IMR-90 (cell line): ENCODE results near the gene SCCPDH. TPM values are rescaled to one million over a fixed set of nuclear protein-coding genes. Genes with fewer than 3 reads are reported as not detected.

ENCODE experiments used
- ATAC-seq: fragments of 200-7000 bp; cut with Tn5 transposase; 2 replicates; pipeline ENCODE4 v1.9.1; 2020; ENCODE audit warnings: low read depth, mild to moderate bottlenecking, moderate library complexity
- BruUV-seq: library from RNA; stranded (reverse); fragments of 400-500 nt; replicated peaks from 2 replicates; lab custom pipeline; 2021; lab: Mats Ljungman, UMichigan
- CTCF ChIA-PET: fragments of 300-600 bp; formaldehyde crosslinking; extraction: SDS; loops from one replicate; lab custom pipeline; 2021; ENCODE audit warnings: antibody characterized with exemption; lab: Yijun Ruan, JAX
- POLR2A ChIA-PET: fragments of 300-600 bp; sonication (Branson Sonifier 250); formaldehyde crosslinking; loops from one replicate; lab custom pipeline; 2022; ENCODE audit warnings: antibody characterized with exemption; ENCODE audit not compliant: unreplicated experiment; lab: Charles Lee
- DNase-seq: peaks from one replicate; pipeline ENCODE4 v3.0.0; 2013
- H2AFZ ChIP-seq: replicated peaks from 2 replicates; pipeline ENCODE3; 2013; ENCODE audit warnings: low read length, mild to moderate bottlenecking; ENCODE audit not compliant: poor library complexity
- H2AK5ac ChIP-seq: 2 replicates; pipeline ENCODE4 v1.6.1; 2013; ENCODE audit warnings: low read depth, low read length, inconsistent platforms
- H2AK9ac ChIP-seq: replicated peaks from 2 replicates; pipeline ENCODE3; 2013; ENCODE audit warnings: mild to moderate bottlenecking, low read depth, low read length, moderate library complexity; ENCODE audit not compliant: poor library complexity
- H2BK120ac ChIP-seq: 2 replicates; pipeline ENCODE4 v1.6.1; 2013; ENCODE audit warnings: low read depth, low read length, inconsistent platforms
- H2BK15ac ChIP-seq: 3 replicates; pipeline ENCODE4 v1.6.1; 2013; ENCODE audit warnings: low read depth, low read length, inconsistent platforms
- H2BK20ac ChIP-seq: 2 replicates; pipeline ENCODE4 v1.6.1; 2013; ENCODE audit warnings: low read depth, mild to moderate bottlenecking, inconsistent platforms, low read length, moderate library complexity
- H2BK5ac ChIP-seq: 2 replicates; pipeline ENCODE4 v1.6.1; 2013; ENCODE audit warnings: mild to moderate bottlenecking, low read depth, low read length, inconsistent platforms; ENCODE audit not compliant: poor library complexity, severe bottlenecking
- H3K14ac ChIP-seq: replicated peaks from 2 replicates; pipeline ENCODE4 v1.6.1; 2013; ENCODE audit warnings: low read depth, low read length, inconsistent platforms
- H3K18ac ChIP-seq: 2 replicates; pipeline ENCODE4 v1.6.1; 2013; ENCODE audit warnings: low read depth, low read length, control low read depth
- H3K23ac ChIP-seq: 2 replicates; pipeline ENCODE4 v1.6.1; 2013; ENCODE audit warnings: low read depth, low read length, inconsistent platforms
- H3K27ac ChIP-seq: 2 replicates; pipeline ENCODE4 v1.5.1; 2013; ENCODE audit warnings: mild to moderate bottlenecking, control low read depth, low read length; ENCODE audit not compliant: insufficient read depth
- H3K27me3 ChIP-seq: 2 replicates; pipeline ENCODE4 v1.6.1; 2013; ENCODE audit warnings: low read length; ENCODE audit not compliant: control insufficient read depth, insufficient read depth
- H3K36me3 ChIP-seq: 2 replicates; pipeline ENCODE4 v1.6.1; 2013; ENCODE audit warnings: low read length, mixed read lengths; ENCODE audit not compliant: control insufficient read depth, insufficient read depth
- H3K4ac ChIP-seq: 2 replicates; pipeline ENCODE4 v1.6.1; 2013; ENCODE audit warnings: low read depth, low read length, inconsistent platforms
- H3K4me1 ChIP-seq: 2 replicates; pipeline ENCODE4 v1.6.1; 2013; ENCODE audit warnings: low read length, mixed read lengths; ENCODE audit not compliant: control insufficient read depth, insufficient read depth
- H3K4me2 ChIP-seq: 2 replicates; pipeline ENCODE4 v1.6.1; 2013; ENCODE audit warnings: low read depth, mild to moderate bottlenecking, control low read depth, low read length, moderate library complexity
- H3K4me3 ChIP-seq: 2 replicates; pipeline ENCODE4 v1.5.1; 2013; ENCODE audit warnings: low read depth, mild to moderate bottlenecking, control low read depth, low read length, moderate library complexity; ENCODE audit not compliant: insufficient read depth
- H3K56ac ChIP-seq: 2 replicates; pipeline ENCODE4 v1.6.1; 2013; ENCODE audit warnings: low read length, inconsistent platforms; ENCODE audit not compliant: insufficient read depth; ENCODE audit errors: extremely low read depth
- H3K79me1 ChIP-seq, 2 experiments: 2 replicates each; pipeline ENCODE4 v1.6.1; 2013; ENCODE audit warnings: low read length in 2 of 2, inconsistent platforms in 1 of 2, low read depth in 1 of 2
- H3K9ac ChIP-seq: 2 replicates; pipeline ENCODE4 v1.6.1; 2013; ENCODE audit warnings: low read depth, low read length, control low read depth
- H3K9me1 ChIP-seq: 2 replicates; pipeline ENCODE4 v1.6.1; 2013; ENCODE audit warnings: low read length, inconsistent platforms; ENCODE audit not compliant: insufficient read depth
- H3K9me3 ChIP-seq: 2 replicates; pipeline ENCODE4 v1.6.1; 2013; ENCODE audit warnings: low read length; ENCODE audit not compliant: control insufficient read depth, insufficient read depth
- H4K20me1 ChIP-seq: 2 replicates; pipeline ENCODE4 v1.6.1; 2013; ENCODE audit warnings: low read length, inconsistent platforms; ENCODE audit not compliant: insufficient read depth
- H4K5ac ChIP-seq: 2 replicates; pipeline ENCODE4 v1.6.1; 2013; ENCODE audit warnings: mild to moderate bottlenecking, low read depth, low read length, control low read depth
- H4K8ac ChIP-seq, 2 experiments: 2 replicates each; pipeline ENCODE4 v1.6.1; 2013; ENCODE audit warnings: low read depth in 2 of 2, low read length in 2 of 2, control low read depth in 1 of 2, inconsistent platforms in 1 of 2
- H4K91ac ChIP-seq: 2 replicates; pipeline ENCODE4 v1.6.1; 2013; ENCODE audit warnings: low read depth, low read length, inconsistent platforms; ENCODE audit not compliant: insufficient read depth
- BHLHE40 ChIP-seq: fragments of 150-350 bp; IDR thresholded peaks from 2 replicates; pipeline ENCODE4 v1.6.1; 2016; ENCODE audit warnings: mild to moderate bottlenecking, low read depth, low read length
- CEBPB ChIP-seq: IDR thresholded peaks from 2 replicates; pipeline ENCODE4 v1.6.1; 2012; ENCODE audit warnings: low read depth, low read length, improper control_type of control experiment
- CHD1 ChIP-seq: IDR thresholded peaks from 2 replicates; pipeline ENCODE4 v1.6.1; 2012; ENCODE audit warnings: low read depth, low read length, improper control_type of control experiment
- CTCF ChIP-seq: conservative IDR thresholded peaks from 2 replicates; pipeline ENCODE4 v1.5.1; 2012; ENCODE audit warnings: mild to moderate bottlenecking, low read depth, low read length, improper control_type of control experiment
- ELK1 ChIP-seq: fragments of 150-350 bp; IDR thresholded peaks from 2 replicates; pipeline ENCODE4 v1.6.1; 2016; ENCODE audit warnings: low read depth, mild to moderate bottlenecking, low read length, moderate library complexity, borderline replicate concordance
- FOS ChIP-seq: fragments of 150-350 bp; IDR thresholded peaks from 2 replicates; pipeline ENCODE4 v1.6.1; 2016; ENCODE audit warnings: low read depth, low read length
- MAFK ChIP-seq: IDR thresholded peaks from 2 replicates; pipeline ENCODE4 v1.6.1; 2012; ENCODE audit warnings: low read depth, low read length, improper control_type of control experiment
- MAZ ChIP-seq: IDR thresholded peaks from 2 replicates; pipeline ENCODE4 v1.6.1; 2012; ENCODE audit warnings: low read depth, mild to moderate bottlenecking, low read length, improper control_type of control experiment, moderate library complexity, borderline replicate concordance
- MXI1 ChIP-seq: IDR thresholded peaks from 2 replicates; pipeline ENCODE4 v1.6.1; 2012; ENCODE audit warnings: low read depth, mild to moderate bottlenecking, low read length, moderate library complexity, borderline replicate concordance
- NFE2L2 ChIP-seq: fragments of 150-350 bp; IDR thresholded peaks from 2 replicates; pipeline ENCODE4 v1.6.1; 2016; ENCODE audit warnings: low read depth, mild to moderate bottlenecking, low read length
- POLR2A ChIP-seq: IDR thresholded peaks from 2 replicates; pipeline ENCODE4 v1.6.1; 2012; ENCODE audit warnings: mild to moderate bottlenecking, low read depth, low read length
- RCOR1 ChIP-seq: IDR thresholded peaks from 2 replicates; pipeline ENCODE4 v1.6.1; 2012; ENCODE audit warnings: mild to moderate bottlenecking, low read length, improper control_type of control experiment; ENCODE audit not compliant: insufficient replicate concordance
- RFX5 ChIP-seq: IDR thresholded peaks from 2 replicates; pipeline ENCODE4 v1.8.0; 2012; ENCODE audit warnings: low read depth, mild to moderate bottlenecking, low read length, moderate library complexity
- SMC3 ChIP-seq: fragments of 150-350 bp; IDR thresholded peaks from 2 replicates; pipeline ENCODE4 v1.6.1; 2016; ENCODE audit warnings: low read depth, mild to moderate bottlenecking, antibody characterized with exemption, low read length, moderate library complexity
- WGBS, 2 experiments: methylation state at CpG; one replicate each; pipeline versions ENCODE4 v1.1.5 to v1.1.7; 2013; ENCODE audit warnings: missing lambda C conversion rate in 2 of 2; ENCODE audit not compliant: insufficient read length in 1 of 2; ENCODE audit errors: extremely low coverage in 2 of 2; 5-methylcytosine and 5-hydroxymethylcytosine counted together
- dilution Hi-C: fragments of 300-500 bp; cut with HindIII; formaldehyde crosslinking; loops from one replicate; pipeline ENCODE4 v1.14.3; 2018; ENCODE audit warnings: low sequenced_read_pairs; ENCODE audit not compliant: unreplicated experiment
- in situ Hi-C: fragments of 300-500 bp; cut with MboI; formaldehyde crosslinking; loops from 3 replicates; pipeline ENCODE4 v1.14.3; 2019; ENCODE audit warnings: low sequenced_read_pairs, inconsistent platforms, mixed read lengths
- intact Hi-C: fragments of 100-400 bp; cut with micrococcal nuclease; formaldehyde crosslinking; loops from 2 replicates; pipeline ENCODE4 v1.10.0; 2022
- polyA plus RNA-seq, 3 experiments: library from polyadenylated mRNA; depleted of rRNA; stranded (reverse); fragments of >200 nt; gene quantifications; 2 replicates each; pipeline ENCODE4 v1.2.3, GENCODE V29; 2012; ENCODE audit warnings: low replicate concordance in 1 of 3
- total RNA-seq: library from RNA; depleted of rRNA; stranded (reverse); fragments of >200 nt; gene quantifications from 2 replicates; pipeline ENCODE4 v1.2.3, GENCODE V29; 2012
- TF ChIP-seq, protein P1 (sequence below): fragments of 150-350 bp; IDR thresholded peaks from 2 replicates; pipeline ENCODE4 v1.6.1; 2017; ENCODE audit warnings: mild to moderate bottlenecking, antibody characterized with exemption, low read length, low read depth

The SCCPDH gene
- total and polyA plus RNA-seq, 2 of the 4 experiments (the other 2 are of a cell fraction), result 26.9 to 37.8 TPM

GRCh38 chr1:246683521-246683920 lies 40.7 kb upstream of the SCCPDH start:
- no peak overlapping the region for H2BK20ac ChIP-seq
- no peak overlapping the region for H3K4ac ChIP-seq
- H2BK5ac ChIP-seq, result no peak overlapping the region
- intact Hi-C loops (no loop called here), in situ Hi-C loops (loop anchor here (25.0 kb wide), 1 partner anchor 1521 kb away; the partner anchor contains the start of gene KIF26B), dilution Hi-C loops (no loop called here)
- H3K9ac ChIP-seq, result no peak overlapping the region
- no peak overlapping the region for H3K4me3 ChIP-seq
- no peaks in the 10 kb centered on the region for H3K27me3 ChIP-seq
- no TSS peak for BruUV-seq
- no peak overlapping the region for H4K8ac ChIP-seq
- DNase-seq (no peak), ATAC-seq (no peak)
- no peaks in the 10 kb centered on the region; a peak in 1 of 4 replicates for H3K79me1 ChIP-seq
- H2BK120ac ChIP-seq, result no peak overlapping the region
- no peak overlapping the region for H4K91ac ChIP-seq
- no peak overlapping the region for H2AK5ac ChIP-seq
- peaks cover 8% of the 10 kb centered on the region for H3K9me1 ChIP-seq
- H2AFZ ChIP-seq, result no peak overlapping the region
- no peak overlapping the region for H3K23ac ChIP-seq
- no peak for TF ChIP-seq SMC3
- no peak for TF ChIP-seq BHLHE40
- TF ChIP-seq MAFK, result no peak
- no peak for TF ChIP-seq MAZ
- no peak for TF ChIP-seq FOS
- no peak for TF ChIP-seq MXI1
- TF ChIP-seq POLR2A, result no peak
- TF ChIP-seq CHD1, result no peak
- TF ChIP-seq ELK1, result no peak
- TF ChIP-seq RCOR1, result no peak
- no peak for TF ChIP-seq CTCF
- TF ChIP-seq, protein P1, sequence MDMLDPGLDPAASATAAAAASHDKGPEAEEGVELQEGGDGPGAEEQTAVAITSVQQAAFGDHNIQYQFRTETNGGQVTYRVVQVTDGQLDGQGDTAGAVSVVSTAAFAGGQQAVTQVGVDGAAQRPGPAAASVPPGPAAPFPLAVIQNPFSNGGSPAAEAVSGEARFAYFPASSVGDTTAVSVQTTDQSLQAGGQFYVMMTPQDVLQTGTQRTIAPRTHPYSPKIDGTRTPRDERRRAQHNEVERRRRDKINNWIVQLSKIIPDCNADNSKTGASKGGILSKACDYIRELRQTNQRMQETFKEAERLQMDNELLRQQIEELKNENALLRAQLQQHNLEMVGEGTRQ, result no peak
- TF ChIP-seq NFE2L2, result no peak
- TF ChIP-seq CEBPB, result no peak
- no peak for TF ChIP-seq RFX5
- no peak overlapping the region for H3K56ac ChIP-seq
- H4K5ac ChIP-seq, result no peak overlapping the region
- no peaks in the 10 kb centered on the region for H3K9me3 ChIP-seq
- H3K27ac ChIP-seq, result no peak overlapping the region
- peaks cover 4% of the 10 kb centered on the region; the same call in 1 of the 2 replicates for H3K4me1 ChIP-seq
- H3K4me2 ChIP-seq, result no peak overlapping the region
- 91% methylated on average over 6 of the region's 9 CpGs; no CpG with 5 or more reads in 1 of the 2 experiments for WGBS, 2 experiments
- ChIA-PET POLR2A (no interaction called here), CTCF (no interaction called here)
- no peak overlapping the region for H2AK9ac ChIP-seq
- no peak overlapping the region for H2BK15ac ChIP-seq
- H3K18ac ChIP-seq, result no peak overlapping the region
- no peaks in the 10 kb centered on the region for H4K20me1 ChIP-seq
- no peaks in the 10 kb centered on the region for H3K36me3 ChIP-seq
- no peak overlapping the region for H3K14ac ChIP-seq
